K562 (cell line): ENCODE results near the gene APOBEC3C. TPM values are rescaled to one million over a fixed set of nuclear protein-coding genes. Genes with fewer than 3 reads are reported as not detected.

ENCODE experiments used
- FOXA1 ChIP-seq: fragments of 450-650 bp; IDR thresholded peaks from 2 replicates; pipeline ENCODE4 v1.6.1; 2016; ENCODE audit warnings: mild to moderate bottlenecking, borderline replicate concordance
- HCFC1 ChIP-seq: IDR thresholded peaks from 2 replicates; pipeline ENCODE4 v1.6.1; 2012; ENCODE audit warnings: low read depth, low read length, improper control_type of control experiment
- HDAC3 ChIP-seq: fragments of 450-650 bp; IDR thresholded peaks from 2 replicates; pipeline ENCODE4 v1.6.1; 2018; ENCODE audit warnings: borderline replicate concordance, mild to moderate bottlenecking, moderate library complexity; ENCODE audit not compliant: partially characterized antibody
- ID3 ChIP-seq, 2 experiments: fragments of 250-450 bp in 1 of 2; fragments of 450-650 bp in 1 of 2; sonication (Bioruptor Pico) in 1 of 2; IDR thresholded peaks; 2 replicates each; pipeline versions ENCODE4 v1.6.1 to v1.8.0; 2016 to 2021; ENCODE audit warnings: mild to moderate bottlenecking in 2 of 2, moderate library complexity in 2 of 2, missing compliant biosample characterization in 1 of 2, missing genetic modification characterization in 1 of 2
- KAT2B ChIP-seq: IDR thresholded peaks from one replicate; pipeline ENCODE4 v1.6.1; 2012; ENCODE audit warnings: low read depth, mild to moderate bottlenecking, control low read depth, inconsistent platforms, low read length, moderate library complexity
- MEF2A ChIP-seq: IDR thresholded peaks from 2 replicates; pipeline ENCODE4 v1.6.1; 2011; ENCODE audit warnings: low read depth, mild to moderate bottlenecking, low read length, moderate library complexity; ENCODE audit not compliant: control insufficient read depth
- MYBL2 ChIP-seq, 2 experiments: fragments of 450-650 bp in 1 of 2; sonication (generic) in 1 of 2; formaldehyde crosslinking in 1 of 2; IDR thresholded peaks; 2 replicates each; pipeline versions ENCODE4 v1.6.1 to v1.8.1; 2017 to 2022; ENCODE audit warnings: borderline replicate concordance in 1 of 2, inconsistent platforms in 1 of 2, low read depth in 1 of 2, mild to moderate bottlenecking in 1 of 2, missing genetic modification reagents in 1 of 2, moderate library complexity in 1 of 2
- RBM22 ChIP-seq: fragments of 200-400 bp; formaldehyde crosslinking; IDR thresholded peaks from 2 replicates; pipeline ENCODE4 v1.6.1; 2018; ENCODE audit warnings: low read length, low read depth; ENCODE audit not compliant: poor library complexity, severe bottlenecking
- SMAD2 ChIP-seq: fragments of 150-350 bp; IDR thresholded peaks from 2 replicates; pipeline ENCODE4 v1.6.1; 2014; ENCODE audit warnings: low read depth, mild to moderate bottlenecking, low read length
- ZBTB43 ChIP-seq: sonication (generic); formaldehyde crosslinking; IDR thresholded peaks from 2 replicates; pipeline ENCODE4 v1.8.0; 2023; ENCODE audit warnings: mild to moderate bottlenecking, missing genetic modification reagents
- polyA plus RNA-seq, 8 experiments: library from polyadenylated mRNA; depleted of rRNA in 4 of 8; stranded (reverse) in 5 of 8; unstranded in 3 of 8; fragments of >200 nt; fragmentation: Nextera tagmentation in 2 of 8; fragmentation: Illumina TruSeq in 1 of 8; extraction: Ambion mirVana in 2 of 8; extraction: Trizol in 1 of 8; gene quantifications; 2 replicates each; pipeline versions ENCODE4 v1.2.1 to v1.2.3, GENCODE V29; 2011 to 2014; ENCODE audit warnings: inconsistent platforms in 1 of 8, missing spikeins in 1 of 8
- total RNA-seq, 7 experiments: library from RNA; depleted of rRNA in 6 of 7; stranded (reverse); fragments of >200 nt in 6 of 7; fragmentation: Illumina TruSeq in 2 of 7; extraction: Trizol in 2 of 7; gene quantifications; 2 replicates each; pipeline versions ENCODE4 v1.2.1 to v1.2.3, GENCODE V29; 2011 to 2021; ENCODE audit warnings: low replicate concordance in 1 of 7
- TF ChIP-seq, protein P1 (sequence below): fragments of 450-650 bp; IDR thresholded peaks from 2 replicates; pipeline ENCODE4 v1.7.1; 2018; ENCODE audit warnings: mild to moderate bottlenecking, low read depth; ENCODE audit not compliant: partially characterized antibody
- TF ChIP-seq, protein P2 (sequence below): fragments of 450-650 bp; IDR thresholded peaks from 2 replicates; pipeline ENCODE4 v1.6.1; 2016; ENCODE audit warnings: low read depth

The APOBEC3C gene
- total and polyA plus RNA-seq, 9 of the 15 experiments (the other 6 are each of a cell fraction or from before 2014, with no cell fraction given) = 12.4 to 285 (median 55.5) TPM

DNA sequence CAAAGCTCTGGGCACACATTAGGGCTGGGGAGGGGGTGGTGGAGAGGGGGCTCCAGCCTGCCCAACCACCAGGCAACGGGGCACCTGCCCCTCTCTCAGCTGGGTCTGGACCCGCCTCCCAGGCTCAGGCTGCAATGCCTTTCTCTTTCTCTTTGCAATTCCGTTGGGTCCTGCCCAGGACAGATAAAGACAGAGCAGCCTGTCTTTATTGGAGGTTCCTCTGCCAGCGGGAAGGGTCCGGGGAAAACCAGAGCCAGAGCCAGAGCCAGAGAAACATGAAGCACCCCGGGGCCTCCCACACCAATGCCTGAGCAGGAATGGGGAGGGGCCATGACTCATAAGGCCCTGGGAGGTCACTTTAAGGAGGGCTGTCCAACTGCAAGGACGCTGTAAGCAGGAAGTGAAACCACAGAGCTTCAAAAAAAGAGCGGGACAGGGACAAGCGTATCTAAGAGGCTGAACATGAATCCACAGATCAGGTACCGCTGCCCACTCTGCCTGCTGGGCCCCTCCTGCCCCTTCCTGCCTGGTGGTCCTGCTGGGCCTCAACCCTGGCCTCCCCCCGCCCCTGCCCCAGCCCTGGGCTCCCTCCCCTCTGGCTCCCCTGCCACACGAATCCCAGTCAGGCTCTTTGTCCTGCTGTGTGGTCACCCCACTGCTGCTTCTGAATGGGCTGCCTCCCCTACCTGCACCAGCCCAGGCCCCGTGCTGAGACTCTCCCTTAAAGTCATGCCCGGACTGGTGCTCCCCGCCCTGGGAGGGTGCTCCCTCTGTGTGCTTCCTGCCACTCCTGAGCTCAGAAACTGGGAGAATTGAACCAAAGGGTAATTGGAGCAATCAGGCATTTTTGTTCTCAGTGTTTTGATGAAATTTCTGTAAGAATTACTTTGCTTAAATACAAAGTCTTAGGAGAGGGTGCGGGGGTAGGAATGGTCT, 31.8 kb upstream of the APOBEC3C start, which contains the start of gene APOBEC3B (continued):
- TF ChIP-seq, protein P1, sequence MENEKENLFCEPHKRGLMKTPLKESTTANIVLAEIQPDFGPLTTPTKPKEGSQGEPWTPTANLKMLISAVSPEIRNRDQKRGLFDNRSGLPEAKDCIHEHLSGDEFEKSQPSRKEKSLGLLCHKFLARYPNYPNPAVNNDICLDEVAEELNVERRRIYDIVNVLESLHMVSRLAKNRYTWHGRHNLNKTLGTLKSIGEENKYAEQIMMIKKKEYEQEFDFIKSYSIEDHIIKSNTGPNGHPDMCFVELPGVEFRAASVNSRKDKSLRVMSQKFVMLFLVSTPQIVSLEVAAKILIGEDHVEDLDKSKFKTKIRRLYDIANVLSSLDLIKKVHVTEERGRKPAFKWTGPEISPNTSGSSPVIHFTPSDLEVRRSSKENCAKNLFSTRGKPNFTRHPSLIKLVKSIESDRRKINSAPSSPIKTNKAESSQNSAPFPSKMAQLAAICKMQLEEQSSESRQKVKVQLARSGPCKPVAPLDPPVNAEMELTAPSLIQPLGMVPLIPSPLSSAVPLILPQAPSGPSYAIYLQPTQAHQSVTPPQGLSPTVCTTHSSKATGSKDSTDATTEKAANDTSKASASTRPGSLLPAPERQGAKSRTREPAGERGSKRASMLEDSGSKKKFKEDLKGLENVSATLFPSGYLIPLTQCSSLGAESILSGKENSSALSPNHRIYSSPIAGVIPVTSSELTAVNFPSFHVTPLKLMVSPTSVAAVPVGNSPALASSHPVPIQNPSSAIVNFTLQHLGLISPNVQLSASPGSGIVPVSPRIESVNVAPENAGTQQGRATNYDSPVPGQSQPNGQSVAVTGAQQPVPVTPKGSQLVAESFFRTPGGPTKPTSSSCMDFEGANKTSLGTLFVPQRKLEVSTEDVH = no peak
- no peak for TF ChIP-seq SMAD2
- TF ChIP-seq FOXA1 = no peak
- no peak for TF ChIP-seq RBM22
- TF ChIP-seq HDAC3 = no peak
- no peak for TF ChIP-seq KAT2B
- no peak for TF ChIP-seq ZBTB43 (CRISPR knock-in tag)
- peak; percentile 65 for TF ChIP-seq MYBL2 (IDR thresholded peaks at IDR 0.05; ENCODE audit: low read depth)
- no peak for TF ChIP-seq MYBL2 (CRISPR knock-in tag; IDR thresholded peaks at IDR 0.05; ENCODE audit: borderline replicate concordance)
- no peak for TF ChIP-seq MEF2A
- no peak for TF ChIP-seq HCFC1
- TF ChIP-seq, protein P2, sequence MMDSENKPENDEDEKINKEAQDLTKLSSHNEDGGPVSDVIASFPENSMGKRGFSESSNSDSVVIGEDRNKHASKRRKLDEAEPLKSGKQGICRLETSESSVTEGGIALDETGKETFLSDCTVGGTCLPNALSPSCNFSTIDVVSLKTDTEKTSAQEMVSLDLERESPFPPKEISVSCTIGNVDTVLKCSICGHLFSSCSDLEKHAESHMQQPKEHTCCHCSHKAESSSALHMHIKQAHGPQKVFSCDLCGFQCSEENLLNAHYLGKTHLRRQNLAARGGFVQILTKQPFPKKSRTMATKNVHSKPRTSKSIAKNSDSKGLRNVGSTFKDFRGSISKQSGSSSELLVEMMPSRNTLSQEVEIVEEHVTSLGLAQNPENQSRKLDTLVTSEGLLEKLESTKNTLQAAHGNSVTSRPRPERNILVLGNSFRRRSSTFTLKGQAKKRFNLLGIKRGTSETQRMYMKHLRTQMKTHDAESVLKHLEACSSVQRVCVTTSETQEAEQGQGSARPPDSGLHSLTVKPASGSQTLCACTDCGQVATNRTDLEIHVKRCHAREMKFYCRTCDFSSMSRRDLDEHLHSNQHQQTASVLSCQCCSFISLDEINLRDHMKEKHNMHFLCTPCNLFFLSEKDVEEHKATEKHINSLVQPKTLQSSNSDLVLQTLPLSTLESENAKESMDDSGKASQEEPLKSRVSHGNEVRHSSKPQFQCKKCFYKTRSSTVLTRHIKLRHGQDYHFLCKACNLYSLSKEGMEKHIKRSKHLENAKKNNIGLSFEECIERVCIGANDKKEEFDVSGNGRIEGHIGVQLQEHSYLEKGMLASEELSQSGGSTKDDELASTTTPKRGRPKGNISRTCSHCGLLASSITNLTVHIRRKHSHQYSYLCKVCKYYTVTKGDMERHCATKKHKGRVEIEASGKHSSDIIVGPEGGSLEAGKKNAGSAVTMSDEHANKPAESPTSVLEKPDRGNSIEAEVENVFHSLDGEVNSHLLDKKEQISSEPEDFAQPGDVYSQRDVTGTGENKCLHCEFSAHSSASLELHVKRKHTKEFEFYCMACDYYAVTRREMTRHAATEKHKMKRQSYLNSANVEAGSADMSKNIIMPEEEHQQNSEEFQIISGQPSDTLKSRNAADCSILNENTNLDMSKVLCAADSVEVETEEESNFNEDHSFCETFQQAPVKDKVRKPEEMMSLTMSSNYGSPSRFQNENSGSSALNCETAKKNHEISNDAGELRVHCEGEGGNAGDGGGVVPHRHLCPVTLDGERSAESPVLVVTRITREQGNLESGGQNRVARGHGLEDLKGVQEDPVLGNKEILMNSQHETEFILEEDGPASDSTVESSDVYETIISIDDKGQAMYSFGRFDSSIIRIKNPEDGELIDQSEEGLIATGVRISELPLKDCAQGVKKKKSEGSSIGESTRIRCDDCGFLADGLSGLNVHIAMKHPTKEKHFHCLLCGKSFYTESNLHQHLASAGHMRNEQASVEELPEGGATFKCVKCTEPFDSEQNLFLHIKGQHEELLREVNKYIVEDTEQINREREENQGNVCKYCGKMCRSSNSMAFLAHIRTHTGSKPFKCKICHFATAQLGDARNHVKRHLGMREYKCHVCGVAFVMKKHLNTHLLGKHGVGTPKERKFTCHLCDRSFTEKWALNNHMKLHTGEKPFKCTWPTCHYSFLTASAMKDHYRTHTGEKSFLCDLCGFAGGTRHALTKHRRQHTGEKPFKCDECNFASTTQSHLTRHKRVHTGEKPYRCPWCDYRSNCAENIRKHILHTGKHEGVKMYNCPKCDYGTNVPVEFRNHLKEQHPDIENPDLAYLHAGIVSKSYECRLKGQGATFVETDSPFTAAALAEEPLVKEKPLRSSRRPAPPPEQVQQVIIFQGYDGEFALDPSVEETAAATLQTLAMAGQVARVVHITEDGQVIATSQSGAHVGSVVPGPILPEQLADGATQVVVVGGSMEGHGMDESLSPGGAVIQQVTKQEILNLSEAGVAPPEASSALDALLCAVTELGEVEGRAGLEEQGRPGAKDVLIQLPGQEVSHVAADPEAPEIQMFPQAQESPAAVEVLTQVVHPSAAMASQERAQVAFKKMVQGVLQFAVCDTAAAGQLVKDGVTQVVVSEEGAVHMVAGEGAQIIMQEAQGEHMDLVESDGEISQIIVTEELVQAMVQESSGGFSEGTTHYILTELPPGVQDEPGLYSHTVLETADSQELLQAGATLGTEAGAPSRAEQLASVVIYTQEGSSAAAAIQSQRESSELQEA = no peak
- no peak for TF ChIP-seq ID3 (CRISPR knock-in tag; IDR thresholded peaks at IDR 0.05)
- no peak for TF ChIP-seq ID3 (tag; IDR thresholded peaks at IDR 0.05)
